ENCODE results near the gene RBM20. TPM values are rescaled to one million over a fixed set of nuclear protein-coding genes. Genes with fewer than 3 reads are reported as not detected.

Gene RBM20
- total RNA-seq, 1 experiment from 2014 or later: 0.10 TPM

GRCh38 chr10:110824152-110824441 lies 180.0 kb downstream of the RBM20 start:
- Histone ChIP-seq H3K36me3 (ENCODE audit: control insufficient read depth, insufficient read depth, low read length) (no peaks in the 10 kb centered on the region), H3K4me3 (ENCODE audit: low read depth in 2 of 2, low read length in 2 of 2) (no peak overlapping the region), H3K4me1 (ENCODE audit: control insufficient read depth, insufficient read depth, low read length) (no peaks in the 10 kb centered on the region), H3K27ac (ENCODE audit: low read length) (no peak overlapping the region), H3K9me3 (ENCODE audit: control insufficient read depth, insufficient read depth, low read depth, low read length) (no peaks in the 10 kb centered on the region), H3K27me3 (ENCODE audit: control insufficient read depth, insufficient read depth, low read length) (peaks cover 3% of the 10 kb centered on the region)
- POLR2A ChIA-PET: no interaction called here
- DNase-seq (ENCODE audit: low read depth, low spot score) (no peak), ATAC-seq (no peak)
- in situ Hi-C loops (cut with HindIII; ENCODE audit: low pct_unique_long_range_greater_than_20kb, low sequenced_read_pairs) (no loop called here), intact Hi-C loops (cut with micrococcal nuclease; ENCODE audit: unreplicated experiment) (no loop called here)
- TF ChIP-seq REST (IDR thresholded peaks at IDR 0.05; ENCODE audit: insufficient read depth in 1 of 2, low read depth in 2 of 2, low read length in 1 of 2) (no peak), SIN3A (IDR thresholded peaks at IDR 0.05; ENCODE audit: borderline replicate concordance, insufficient read depth, low read depth, low read length) (no peak), CTCF (IDR thresholded peaks at IDR 0.05) (no peak), TCF7L2 (IDR thresholded peaks at IDR 0.05; ENCODE audit: low read depth, low read length) (no peak), POLR2AphosphoS5 (IDR thresholded peaks at IDR 0.05; ENCODE audit: low read depth, low read length) (no peak)
- no TSS peak for BruUV-seq (replicated peaks)
- CTCF ChIA-PET: no interaction called here

GRCh38 chr10:110824660-110825059 lies 180.5 kb downstream of the RBM20 start:
- in situ Hi-C loops (cut with HindIII; ENCODE audit: low pct_unique_long_range_greater_than_20kb, low sequenced_read_pairs) (no loop called here), intact Hi-C loops (cut with micrococcal nuclease; ENCODE audit: unreplicated experiment) (no loop called here)
- DNase-seq (ENCODE audit: low read depth, low spot score) (no peak), ATAC-seq (no peak)
- Histone ChIP-seq H3K4me1 (ENCODE audit: control insufficient read depth, insufficient read depth, low read length) (no peaks in the 10 kb centered on the region), H3K9me3 (ENCODE audit: control insufficient read depth, insufficient read depth, low read depth, low read length) (no peaks in the 10 kb centered on the region), H3K4me3 (ENCODE audit: low read depth in 2 of 2, low read length in 2 of 2) (no peak overlapping the region), H3K27me3 (ENCODE audit: control insufficient read depth, insufficient read depth, low read length) (peaks cover 3% of the 10 kb centered on the region), H3K36me3 (ENCODE audit: control insufficient read depth, insufficient read depth, low read length) (no peaks in the 10 kb centered on the region), H3K27ac (ENCODE audit: low read length) (no peak overlapping the region)
- TF ChIP-seq SIN3A (IDR thresholded peaks at IDR 0.05; ENCODE audit: borderline replicate concordance, insufficient read depth, low read depth, low read length) (no peak), TCF7L2 (IDR thresholded peaks at IDR 0.05; ENCODE audit: low read depth, low read length) (no peak), CTCF (IDR thresholded peaks at IDR 0.05) (no peak)
- CTCF ChIA-PET: no interaction called here
- BruUV-seq (replicated peaks): no TSS peak
- POLR2A ChIA-PET: no interaction called here

GRCh38 chr10:110825508-110825907 lies 181.4 kb downstream of the RBM20 start:
- H3K4me3 ChIP-seq (ENCODE audit: low read depth in 2 of 2, low read length in 2 of 2): no peak overlapping the region
- intact Hi-C loops (cut with micrococcal nuclease; ENCODE audit: unreplicated experiment) (no loop called here), in situ Hi-C loops (cut with HindIII; ENCODE audit: low pct_unique_long_range_greater_than_20kb, low sequenced_read_pairs) (no loop called here)
- BruUV-seq (replicated peaks): no TSS peak
- no peak for TF ChIP-seq POLR2AphosphoS5 (IDR thresholded peaks at IDR 0.05; ENCODE audit: low read depth, low read length)
- no peak for TF ChIP-seq TCF7L2 (IDR thresholded peaks at IDR 0.05; ENCODE audit: low read depth, low read length)
- no peak for TF ChIP-seq SIN3A (IDR thresholded peaks at IDR 0.05; ENCODE audit: borderline replicate concordance, insufficient read depth, low read depth, low read length)
- TF ChIP-seq REST (IDR thresholded peaks at IDR 0.05; ENCODE audit: insufficient read depth in 1 of 2, low read depth in 2 of 2, low read length in 1 of 2): no peak
- no peak for TF ChIP-seq CTCF (IDR thresholded peaks at IDR 0.05)
- DNase-seq (ENCODE audit: low read depth, low spot score) (no peak), ATAC-seq (no peak)
- peaks cover 3% of the 10 kb centered on the region for H3K27me3 ChIP-seq (ENCODE audit: control insufficient read depth, insufficient read depth, low read length)
- ChIA-PET POLR2A (interaction anchor here (0.6 kb wide), 1 partner anchor 319 kb away, joined by 10 read pairs; no protein-coding TSS in a partner anchor), CTCF (no interaction called here)
- H3K9me3 ChIP-seq (ENCODE audit: control insufficient read depth, insufficient read depth, low read depth, low read length): no peaks in the 10 kb centered on the region
- no peaks in the 10 kb centered on the region for H3K4me1 ChIP-seq (ENCODE audit: control insufficient read depth, insufficient read depth, low read length)
- no peaks in the 10 kb centered on the region for H3K36me3 ChIP-seq (ENCODE audit: control insufficient read depth, insufficient read depth, low read length)
- no peak overlapping the region for H3K27ac ChIP-seq (ENCODE audit: low read length)

Measured in Panc1 (cell line).